ENCODE data around the gene TBRG4.

TBRG4 gene

GRCh38 chr7:45106820-45107219 lies 4.7 kb downstream of the TBRG4 start:
- no peak overlapping the region for H3K27ac ChIP-seq
- no peak overlapping the region for H3K4me3 ChIP-seq
- TF ChIP-seq CTCF (IDR thresholded peaks at IDR 0.05): no peak
- DNase-seq (ENCODE audit: low spot score): no peak

GRCh38 chr7:45105588-45106188 lies 5.8 kb downstream of the TBRG4 start:
- no peak for DNase-seq (ENCODE audit: low spot score)
- H3K4me3 ChIP-seq: no peak overlapping the region
- no peak overlapping the region for H3K27ac ChIP-seq
- TF ChIP-seq CTCF (IDR thresholded peaks at IDR 0.05): no peak

DNA sequence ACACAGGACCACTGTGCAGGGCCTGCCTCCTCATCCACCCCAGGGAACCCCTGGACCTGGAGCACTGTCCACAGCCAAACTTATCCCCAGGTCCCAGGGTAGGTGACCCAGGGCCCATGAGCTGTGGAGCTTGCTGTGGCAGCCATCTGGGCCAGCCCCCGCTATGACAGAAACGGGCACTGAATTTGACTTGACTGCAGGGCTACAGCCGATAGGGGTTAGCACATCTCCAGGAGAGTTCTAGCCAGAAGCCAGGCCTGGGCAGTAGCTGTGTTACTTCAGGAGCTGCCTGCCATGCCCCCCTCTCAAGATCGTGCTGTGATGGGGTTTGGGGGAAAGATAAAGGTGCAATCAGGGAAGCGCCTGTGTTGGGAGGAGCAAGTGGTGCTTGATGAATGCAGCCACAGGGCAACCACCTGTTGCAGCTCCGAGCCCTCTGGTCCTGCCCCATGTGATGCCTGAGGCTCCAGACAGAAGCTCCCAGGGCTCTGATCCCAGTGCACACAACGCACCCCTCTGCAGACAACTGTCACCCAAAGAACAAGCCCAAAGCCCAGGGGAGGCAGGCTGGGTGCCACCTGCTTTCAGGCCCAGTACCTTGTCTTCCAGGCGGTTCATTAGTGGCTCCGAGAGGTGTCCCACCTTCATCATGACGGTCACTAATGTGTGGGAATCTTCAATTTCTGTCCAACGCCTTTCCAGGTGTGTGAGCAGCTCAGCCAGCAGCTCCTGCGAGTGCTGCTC lies 6.5 kb downstream of the TBRG4 start:
- Histone ChIP-seq H3K4me3 (no peak overlapping the region), H3K27ac (no peak overlapping the region)
- TF ChIP-seq CTCF (IDR thresholded peaks at IDR 0.05): no peak
- peak; percentile 66 for DNase-seq (ENCODE audit: low spot score)

- Histone ChIP-seq H3K4me3 (no peak overlapping the region), H3K27ac (no peak overlapping the region)
- no peak for TF ChIP-seq CTCF (IDR thresholded peaks at IDR 0.05)
- DNase-seq (ENCODE audit: low spot score): no peak
These were observed 7.3 kb downstream of the TBRG4 start for GRCh38 chr7:45103958-45104843.

DNA sequence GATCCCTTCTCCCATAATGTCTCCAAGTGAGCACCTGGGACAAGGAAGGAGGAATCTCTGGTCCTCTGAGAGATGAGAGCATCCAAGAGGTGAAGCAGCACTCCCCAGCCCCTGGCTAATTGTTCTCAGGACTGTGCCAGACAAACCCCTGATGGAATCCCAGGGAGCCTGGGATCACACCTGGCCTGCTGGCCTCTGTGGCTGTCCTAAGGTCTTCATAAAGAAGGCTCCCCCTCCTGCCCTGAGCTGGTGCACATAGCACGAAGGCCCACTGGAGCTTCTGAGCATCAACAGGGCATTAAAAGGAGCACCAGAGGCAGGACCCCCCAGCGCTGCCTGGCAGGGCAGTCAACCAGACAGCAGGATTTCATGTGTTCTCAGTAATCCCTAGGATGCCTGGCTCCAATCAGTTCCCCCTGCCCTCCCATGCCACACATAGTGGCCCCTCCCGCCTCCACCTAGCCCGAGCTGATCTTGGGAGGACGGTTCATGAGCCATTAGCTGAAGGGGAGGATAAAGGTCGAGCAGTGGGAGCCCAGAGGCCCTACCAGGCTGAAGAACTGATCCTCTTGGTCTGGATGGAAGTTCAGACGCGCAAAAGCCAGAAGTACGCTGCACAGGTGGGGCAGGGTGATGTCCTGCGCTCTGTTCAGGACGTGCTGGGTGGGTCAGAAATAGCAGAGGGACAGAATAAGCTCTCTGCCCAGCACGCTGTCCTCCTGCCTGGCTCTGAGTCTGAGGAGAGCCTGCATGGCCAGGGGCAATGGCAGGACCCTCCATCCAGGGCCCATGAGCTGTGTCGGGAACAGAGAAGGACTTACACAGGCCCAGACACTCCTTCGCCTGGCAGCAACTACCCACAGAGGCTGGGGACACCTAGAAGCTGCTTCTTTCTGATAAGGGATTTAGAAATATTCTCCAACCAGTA lies 8.4 kb downstream of the TBRG4 start:
- TF ChIP-seq CTCF (IDR thresholded peaks at IDR 0.05): no peak
- Histone ChIP-seq H3K4me3 (no peak overlapping the region), H3K27ac (no peak overlapping the region)
- peak; percentile 33 for DNase-seq (ENCODE audit: low spot score)

GRCh38 chr7:45101748-45102147 lies 9.7 kb downstream of the TBRG4 start:
- no peak overlapping the region for H3K27ac ChIP-seq
- no peak for TF ChIP-seq CTCF (IDR thresholded peaks at IDR 0.05)
- peak; percentile 58 for DNase-seq (ENCODE audit: low spot score)

More at GRCh38 chr7:45101748-45102147, 9.7 kb downstream of the TBRG4 start:
- H3K4me3 ChIP-seq: no peak overlapping the region

Data from coronary artery (tissue), 2 donors.